IMR-90 (cell line): Measurements from ENCODE around the gene RNASE7. TPM values are rescaled to one million over a fixed set of nuclear protein-coding genes. Genes with fewer than 3 reads are reported as not detected.

ENCODE experiments used
- ATAC-seq: fragments of 200-7000 bp; cut with Tn5 transposase; 2 replicates; pipeline ENCODE4 v1.9.1; 2020; ENCODE audit warnings: low read depth, mild to moderate bottlenecking, moderate library complexity
- BruUV-seq: library from RNA; stranded (reverse); fragments of 400-500 nt; replicated peaks from 2 replicates; lab custom pipeline; 2021; lab: Mats Ljungman, UMichigan
- CTCF ChIA-PET: fragments of 300-600 bp; formaldehyde crosslinking; extraction: SDS; loops from one replicate; lab custom pipeline; 2021; ENCODE audit warnings: antibody characterized with exemption; lab: Yijun Ruan, JAX
- POLR2A ChIA-PET: fragments of 300-600 bp; sonication (Branson Sonifier 250); formaldehyde crosslinking; loops from one replicate; lab custom pipeline; 2022; ENCODE audit warnings: antibody characterized with exemption; ENCODE audit not compliant: unreplicated experiment; lab: Charles Lee
- DNase-seq: peaks from one replicate; pipeline ENCODE4 v3.0.0; 2013
- H2AFZ ChIP-seq: replicated peaks from 2 replicates; pipeline ENCODE3; 2013; ENCODE audit warnings: low read length, mild to moderate bottlenecking; ENCODE audit not compliant: poor library complexity
- H2AK5ac ChIP-seq: 2 replicates; pipeline ENCODE4 v1.6.1; 2013; ENCODE audit warnings: low read depth, low read length, inconsistent platforms
- H2AK9ac ChIP-seq: replicated peaks from 2 replicates; pipeline ENCODE3; 2013; ENCODE audit warnings: mild to moderate bottlenecking, low read depth, low read length, moderate library complexity; ENCODE audit not compliant: poor library complexity
- H2BK120ac ChIP-seq: 2 replicates; pipeline ENCODE4 v1.6.1; 2013; ENCODE audit warnings: low read depth, low read length, inconsistent platforms
- H2BK15ac ChIP-seq: 3 replicates; pipeline ENCODE4 v1.6.1; 2013; ENCODE audit warnings: low read depth, low read length, inconsistent platforms
- H2BK20ac ChIP-seq: 2 replicates; pipeline ENCODE4 v1.6.1; 2013; ENCODE audit warnings: low read depth, mild to moderate bottlenecking, inconsistent platforms, low read length, moderate library complexity
- H2BK5ac ChIP-seq: 2 replicates; pipeline ENCODE4 v1.6.1; 2013; ENCODE audit warnings: mild to moderate bottlenecking, low read depth, low read length, inconsistent platforms; ENCODE audit not compliant: poor library complexity, severe bottlenecking
- H3K14ac ChIP-seq: replicated peaks from 2 replicates; pipeline ENCODE4 v1.6.1; 2013; ENCODE audit warnings: low read depth, low read length, inconsistent platforms
- H3K18ac ChIP-seq: 2 replicates; pipeline ENCODE4 v1.6.1; 2013; ENCODE audit warnings: low read depth, low read length, control low read depth
- H3K23ac ChIP-seq: 2 replicates; pipeline ENCODE4 v1.6.1; 2013; ENCODE audit warnings: low read depth, low read length, inconsistent platforms
- H3K27ac ChIP-seq: 2 replicates; pipeline ENCODE4 v1.5.1; 2013; ENCODE audit warnings: mild to moderate bottlenecking, control low read depth, low read length; ENCODE audit not compliant: insufficient read depth
- H3K27me3 ChIP-seq: 2 replicates; pipeline ENCODE4 v1.6.1; 2013; ENCODE audit warnings: low read length; ENCODE audit not compliant: control insufficient read depth, insufficient read depth
- H3K36me3 ChIP-seq: 2 replicates; pipeline ENCODE4 v1.6.1; 2013; ENCODE audit warnings: low read length, mixed read lengths; ENCODE audit not compliant: control insufficient read depth, insufficient read depth
- H3K4ac ChIP-seq: 2 replicates; pipeline ENCODE4 v1.6.1; 2013; ENCODE audit warnings: low read depth, low read length, inconsistent platforms
- H3K4me1 ChIP-seq: 2 replicates; pipeline ENCODE4 v1.6.1; 2013; ENCODE audit warnings: low read length, mixed read lengths; ENCODE audit not compliant: control insufficient read depth, insufficient read depth
- H3K4me2 ChIP-seq: 2 replicates; pipeline ENCODE4 v1.6.1; 2013; ENCODE audit warnings: low read depth, mild to moderate bottlenecking, control low read depth, low read length, moderate library complexity
- H3K4me3 ChIP-seq: 2 replicates; pipeline ENCODE4 v1.5.1; 2013; ENCODE audit warnings: low read depth, mild to moderate bottlenecking, control low read depth, low read length, moderate library complexity; ENCODE audit not compliant: insufficient read depth
- H3K56ac ChIP-seq: 2 replicates; pipeline ENCODE4 v1.6.1; 2013; ENCODE audit warnings: low read length, inconsistent platforms; ENCODE audit not compliant: insufficient read depth; ENCODE audit errors: extremely low read depth
- H3K79me1 ChIP-seq, 2 experiments: 2 replicates each; pipeline ENCODE4 v1.6.1; 2013; ENCODE audit warnings: low read length in 2 of 2, inconsistent platforms in 1 of 2, low read depth in 1 of 2
- H3K9ac ChIP-seq: 2 replicates; pipeline ENCODE4 v1.6.1; 2013; ENCODE audit warnings: low read depth, low read length, control low read depth
- H3K9me1 ChIP-seq: 2 replicates; pipeline ENCODE4 v1.6.1; 2013; ENCODE audit warnings: low read length, inconsistent platforms; ENCODE audit not compliant: insufficient read depth
- H3K9me3 ChIP-seq: 2 replicates; pipeline ENCODE4 v1.6.1; 2013; ENCODE audit warnings: low read length; ENCODE audit not compliant: control insufficient read depth, insufficient read depth
- H4K20me1 ChIP-seq: 2 replicates; pipeline ENCODE4 v1.6.1; 2013; ENCODE audit warnings: low read length, inconsistent platforms; ENCODE audit not compliant: insufficient read depth
- H4K5ac ChIP-seq: 2 replicates; pipeline ENCODE4 v1.6.1; 2013; ENCODE audit warnings: mild to moderate bottlenecking, low read depth, low read length, control low read depth
- H4K8ac ChIP-seq, 2 experiments: 2 replicates each; pipeline ENCODE4 v1.6.1; 2013; ENCODE audit warnings: low read depth in 2 of 2, low read length in 2 of 2, control low read depth in 1 of 2, inconsistent platforms in 1 of 2
- H4K91ac ChIP-seq: 2 replicates; pipeline ENCODE4 v1.6.1; 2013; ENCODE audit warnings: low read depth, low read length, inconsistent platforms; ENCODE audit not compliant: insufficient read depth
- MAZ ChIP-seq: IDR thresholded peaks from 2 replicates; pipeline ENCODE4 v1.6.1; 2012; ENCODE audit warnings: low read depth, mild to moderate bottlenecking, low read length, improper control_type of control experiment, moderate library complexity, borderline replicate concordance
- MXI1 ChIP-seq: IDR thresholded peaks from 2 replicates; pipeline ENCODE4 v1.6.1; 2012; ENCODE audit warnings: low read depth, mild to moderate bottlenecking, low read length, moderate library complexity, borderline replicate concordance
- WGBS, 2 experiments: methylation state at CpG; one replicate each; pipeline versions ENCODE4 v1.1.5 to v1.1.7; 2013; ENCODE audit warnings: missing lambda C conversion rate in 2 of 2; ENCODE audit not compliant: insufficient read length in 1 of 2; ENCODE audit errors: extremely low coverage in 2 of 2; 5-methylcytosine and 5-hydroxymethylcytosine counted together
- dilution Hi-C: fragments of 300-500 bp; cut with HindIII; formaldehyde crosslinking; loops from one replicate; pipeline ENCODE4 v1.14.3; 2018; ENCODE audit warnings: low sequenced_read_pairs; ENCODE audit not compliant: unreplicated experiment
- in situ Hi-C: fragments of 300-500 bp; cut with MboI; formaldehyde crosslinking; loops from 3 replicates; pipeline ENCODE4 v1.14.3; 2019; ENCODE audit warnings: low sequenced_read_pairs, inconsistent platforms, mixed read lengths
- intact Hi-C: fragments of 100-400 bp; cut with micrococcal nuclease; formaldehyde crosslinking; loops from 2 replicates; pipeline ENCODE4 v1.10.0; 2022
- polyA plus RNA-seq, 3 experiments: library from polyadenylated mRNA; depleted of rRNA; stranded (reverse); fragments of >200 nt; gene quantifications; 2 replicates each; pipeline ENCODE4 v1.2.3, GENCODE V29; 2012; ENCODE audit warnings: low replicate concordance in 1 of 3
- total RNA-seq: library from RNA; depleted of rRNA; stranded (reverse); fragments of >200 nt; gene quantifications from 2 replicates; pipeline ENCODE4 v1.2.3, GENCODE V29; 2012

Gene RNASE7
- total and polyA plus RNA-seq, 2 of the 4 experiments (the other 2 are of a cell fraction), result not detected

GRCh38 chr14:21063479-21063878 is 21.3 kb downstream of the RNASE7 start:
- no peak overlapping the region for H4K8ac ChIP-seq
- no peak overlapping the region for H4K91ac ChIP-seq
- H4K5ac ChIP-seq, result no peak overlapping the region
- H3K79me1 ChIP-seq, result no peaks in the 10 kb centered on the region
- H2AK9ac ChIP-seq, result no peak overlapping the region
- no peak overlapping the region for H2BK15ac ChIP-seq
- intact Hi-C loops, result no loop called here
- no peaks in the 10 kb centered on the region for H4K20me1 ChIP-seq
- in situ Hi-C loops, result no loop called here
- TF ChIP-seq MAZ (no peak), MXI1 (no peak)
- H3K56ac ChIP-seq, result no peak overlapping the region
- H3K27me3 ChIP-seq, result no peaks in the 10 kb centered on the region
- DNase-seq (peak; percentile 86), ATAC-seq (peak; percentile 87)
- no peak overlapping the region for H2AK5ac ChIP-seq
- CTCF ChIA-PET, result interaction anchor here (0.7 to 2.1 kb wide), 6 partner anchors 29 to 49 kb away, joined by 3 to 8 read pairs (median 4); no protein-coding TSS in a partner anchor
- H3K9me1 ChIP-seq, result peaks cover 3% of the 10 kb centered on the region; the same call in 1 of the 2 replicates
- 33% methylated on average over 2 of the region's 3 CpGs; no CpG with 5 or more reads in 1 of the 2 experiments for WGBS, 2 experiments
- no peak overlapping the region for H3K14ac ChIP-seq
- no peak overlapping the region for H3K27ac ChIP-seq
- H3K9me3 ChIP-seq, result no peaks in the 10 kb centered on the region
- no peaks in the 10 kb centered on the region; the same call in 1 of the 2 replicates for H3K4me1 ChIP-seq
- dilution Hi-C loops, result no loop called here
- no peak overlapping the region for H3K9ac ChIP-seq
- H3K36me3 ChIP-seq, result no peaks in the 10 kb centered on the region
- no peak overlapping the region for H2BK20ac ChIP-seq
- H3K4ac ChIP-seq, result no peak overlapping the region
- no peak overlapping the region for H3K4me2 ChIP-seq
- no peak overlapping the region for H2BK5ac ChIP-seq
- no peak overlapping the region for H2BK120ac ChIP-seq
- no TSS peak for BruUV-seq
- no peak overlapping the region for H3K23ac ChIP-seq
- POLR2A ChIA-PET, result no interaction called here
- no peak overlapping the region for H2AFZ ChIP-seq
- H3K18ac ChIP-seq, result no peak overlapping the region
- H3K4me3 ChIP-seq, result no peak overlapping the region
